GM10248 (cell line): ENCODE data around the gene MDH1.
A peak's percentile ranks its signal among the peaks of the same experiment; 100 is the strongest.

ENCODE experiments used
- CTCF ChIA-PET: fragments of 300-600 bp; sonication (Branson Sonifier 250); formaldehyde crosslinking; extraction: SDS; loops from one replicate; lab custom pipeline; 2021; ENCODE audit warnings: antibody characterized with exemption; lab: Yijun Ruan, JAX
- POLR2A ChIA-PET: fragments of 350-650 bp; sonication (Branson Sonifier 250); formaldehyde crosslinking; extraction: SDS; loops from one replicate; lab custom pipeline; 2020; ENCODE audit warnings: antibody characterized with exemption; lab: Yijun Ruan, JAX
- DNase-seq: peaks from one replicate; pipeline ENCODE4 v3.0.0; 2012; ENCODE audit errors: extremely low spot score
- CTCF ChIP-seq: IDR thresholded peaks from 2 replicates; pipeline ENCODE4 v1.5.1; 2012; ENCODE audit warnings: mild to moderate bottlenecking, low read depth; ENCODE audit errors: extremely low read depth, missing control alignments, control extremely low read depth

MDH1 gene

GRCh38 chr2:63588385-63589147 is at the start of gene MDH1, which contains the start of gene WDPCP:
Gene MDH1, plus strand, starts transcription at chr2:63588963. Its CDS starts 81 bp downstream, at chr2:63589044.
Gene WDPCP, minus strand, starts transcription at chr2:63588477. Its CDS starts 206 bp downstream, at chr2:63588271.
- ChIA-PET POLR2A (interaction anchor here (0.6 to 0.8 kb wide), 3 partner anchors 11 to 1466 kb away, joined by 3 to 9 read pairs (median 4); no protein-coding TSS in a partner anchor), CTCF (interaction anchor here (1.1 to 2.4 kb wide), 3 partner anchors 12 to 1132 kb away, joined by 3 to 8 read pairs (median 3); no protein-coding TSS in a partner anchor)
- DNase-seq: peak; percentile 83
- TF ChIP-seq CTCF: no peak

- ChIA-PET POLR2A (no interaction called here), CTCF (no interaction called here)
- no peak for TF ChIP-seq CTCF
- DNase-seq: no peak
These were observed 49.2 kb upstream of the MDH1 start for GRCh38 chr2:63539416-63540162.

GRCh38 chr2:63544017-63544627 is 44.6 kb upstream of the MDH1 start:
- TF ChIP-seq CTCF: peak; percentile 55
- peak; percentile 18 for DNase-seq
- CTCF ChIA-PET: interaction anchor here (0.7 to 1.1 kb wide), 4 partner anchors 9 to 1087 kb away, joined by 3 to 6 read pairs (median 4); no protein-coding TSS in a partner anchor
- POLR2A ChIA-PET: no interaction called here

GRCh38 chr2:63545023-63545422 is 43.7 kb upstream of the MDH1 start:
- TF ChIP-seq CTCF: no peak
- DNase-seq: no peak
- ChIA-PET POLR2A (no interaction called here), CTCF (no interaction called here)

- no peak for TF ChIP-seq CTCF
- ChIA-PET CTCF (interaction anchor here (1.0 to 1.7 kb wide), 3 partner anchors 10 to 54 kb away, joined by 3 to 4 read pairs (median 3); no protein-coding TSS in a partner anchor), POLR2A (no interaction called here)
- no peak for DNase-seq
These were observed 35.7 kb upstream of the MDH1 start for GRCh38 chr2:63553049-63553448.

- CTCF ChIA-PET: no interaction called here
- POLR2A ChIA-PET: no interaction called here
- no peak for DNase-seq
- no peak for TF ChIP-seq CTCF
These were observed 33.5 kb upstream of the MDH1 start for GRCh38 chr2:63555299-63555698.
